Fibroblast of the aortic adventitia (primary cell): ENCODE data around the gene PLEKHA3. TPM values are rescaled to one million over a fixed set of nuclear protein-coding genes. Genes with fewer than 3 reads are reported as not detected.

ENCODE experiments used
- DNase-seq: peaks from one replicate; pipeline ENCODE4 v3.0.0-alpha.2; 2010; ENCODE audit warnings: low read depth
- H3K4me3 ChIP-seq: 2 replicates; pipeline ENCODE4 v1.5.1; 2011; ENCODE audit warnings: low read depth, mild to moderate bottlenecking, control low read depth, low read length, moderate library complexity
- CTCF ChIP-seq: IDR thresholded peaks from 2 replicates; pipeline ENCODE4 v1.5.1; 2011; ENCODE audit warnings: mild to moderate bottlenecking, low read length, control low read depth, inconsistent platforms; ENCODE audit not compliant: insufficient read depth
- total RNA-seq: library from RNA; depleted of rRNA; stranded (reverse); fragments of >200 nt; gene quantifications from 2 replicates; pipeline ENCODE4 v1.2.3, GENCODE V29; 2012; ENCODE audit warnings: low replicate concordance

The PLEKHA3 gene
- total RNA-seq, 1 donor = 10.0 TPM

- no peak for TF ChIP-seq CTCF
- no peak for DNase-seq
- no peak overlapping the region for H3K4me3 ChIP-seq
Measured at GRCh38 chr2:178506949-178507348, 26.7 kb downstream of the PLEKHA3 start.

GRCh38 chr2:178508646-178509045 lies 28.4 kb downstream of the PLEKHA3 start:
- no peak for DNase-seq
- TF ChIP-seq CTCF = no peak
- no peak overlapping the region for H3K4me3 ChIP-seq

GRCh38 chr2:178510384-178510783 lies 30.1 kb downstream of the PLEKHA3 start:
- no peak for TF ChIP-seq CTCF
- no peak for DNase-seq

GRCh38 chr2:178512484-178512883 lies 32.2 kb downstream of the PLEKHA3 start:
- no peak overlapping the region for H3K4me3 ChIP-seq
- DNase-seq = peak; percentile 8
- no peak for TF ChIP-seq CTCF

More at GRCh38 chr2:178510384-178510783, 30.1 kb downstream of the PLEKHA3 start:
- no peak overlapping the region for H3K4me3 ChIP-seq

- no peak for TF ChIP-seq CTCF
- peak; percentile 16 for DNase-seq
- no peak overlapping the region for H3K4me3 ChIP-seq
Measured at GRCh38 chr2:178513876-178514275, 33.6 kb downstream of the PLEKHA3 start.

GRCh38 chr2:178514664-178515063 lies 34.4 kb downstream of the PLEKHA3 start:
- no peak overlapping the region for H3K4me3 ChIP-seq
- peak; percentile 31 for DNase-seq
- no peak for TF ChIP-seq CTCF

- DNase-seq = no peak
- H3K4me3 ChIP-seq = no peak overlapping the region
- TF ChIP-seq CTCF = no peak
Measured at GRCh38 chr2:178517496-178517895, 37.2 kb downstream of the PLEKHA3 start.
